Mucosa of rectum (tissue), 2 donors: ENCODE measurements around the gene CMC4.

Experiments
- H3K27ac ChIP-seq, 2 donors: one replicate each; pipeline ENCODE4 v1.7.0; 2013; ENCODE audit warnings: inconsistent platforms in 2 of 2, low read depth in 2 of 2, low read length in 2 of 2
- H3K27me3 ChIP-seq, 2 donors: one replicate each; pipeline ENCODE4 v1.7.0; 2013; ENCODE audit warnings: low read length in 2 of 2; ENCODE audit not compliant: control insufficient read depth in 2 of 2, insufficient read depth in 2 of 2
- H3K36me3 ChIP-seq, 2 donors: one replicate each; pipeline ENCODE4 v1.7.0; 2013; ENCODE audit warnings: low read length in 2 of 2; ENCODE audit not compliant: control insufficient read depth in 2 of 2, insufficient read depth in 2 of 2
- H3K4me1 ChIP-seq, 2 donors: one replicate each; pipeline ENCODE4 v1.7.0; 2013; ENCODE audit warnings: low read length in 2 of 2, mild to moderate bottlenecking in 1 of 2; ENCODE audit not compliant: control insufficient read depth in 2 of 2, insufficient read depth in 2 of 2
- H3K4me3 ChIP-seq, 2 donors: one replicate each; pipeline ENCODE4 v1.7.0; 2013; ENCODE audit warnings: low read length in 2 of 2
- H3K9ac ChIP-seq, 2 donors: one replicate each; pipeline ENCODE4 v1.7.0; 2013; ENCODE audit warnings: low read length in 2 of 2, low read depth in 1 of 2, mild to moderate bottlenecking in 1 of 2
- H3K9me3 ChIP-seq, 2 donors: one replicate each; pipeline ENCODE4 v1.7.0; 2013; ENCODE audit warnings: low read length in 2 of 2; ENCODE audit not compliant: control insufficient read depth in 2 of 2
- donor health status: healthy.
- donor health status: Normal muscosa, but diverticular disease.

The CMC4 gene

DNA sequence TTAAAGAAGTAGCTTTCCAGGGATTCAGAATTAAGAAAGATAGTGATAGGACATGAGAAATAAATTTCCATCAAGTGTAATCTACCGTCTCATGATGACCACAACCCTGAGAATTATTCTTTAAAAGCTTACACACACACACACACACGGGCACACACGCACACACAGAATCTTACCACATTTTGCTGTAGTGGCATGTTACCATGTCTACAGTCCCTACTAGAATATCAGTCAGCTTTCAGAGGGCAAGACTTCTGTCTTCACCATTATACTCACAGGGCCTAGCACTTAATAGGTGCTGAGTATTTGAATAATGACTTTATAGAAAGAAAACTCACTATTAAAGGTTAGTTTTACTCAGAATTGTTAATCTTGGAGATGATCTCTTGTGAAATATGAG lies 15.4 kb downstream of the CMC4 start:
- Histone ChIP-seq H3K9me3 (no peaks in the 10 kb centered on the region), H3K9ac (no peak overlapping the region), H3K4me1 (peaks cover 0 to 2% of the 10 kb centered on the region in 2 donors), H3K27ac (no peak overlapping the region), H3K36me3 (peaks cover 0 to 3% of the 10 kb centered on the region in 2 donors), H3K4me3 (no peak overlapping the region), H3K27me3 (no peaks in the 10 kb centered on the region)

DNA sequence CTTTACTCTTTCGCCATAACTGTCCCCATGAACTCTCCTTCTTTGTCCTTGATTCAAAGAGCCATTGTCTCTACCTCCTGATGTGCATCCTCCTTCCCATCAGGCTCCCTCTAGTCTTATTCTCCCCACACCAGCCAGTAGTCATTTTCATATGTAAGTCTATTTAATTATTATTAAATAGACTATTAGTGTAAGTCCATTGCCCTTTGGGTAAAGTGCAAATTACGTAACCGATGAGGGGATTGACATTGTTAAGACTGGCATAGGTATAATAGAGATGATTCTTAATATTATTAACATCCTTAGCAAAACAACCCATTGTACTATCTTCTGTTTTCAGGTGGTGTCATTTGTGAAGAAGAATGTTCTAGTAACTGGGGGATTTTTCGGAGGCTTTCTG lies 16.7 kb downstream of the CMC4 start:
- H3K9ac ChIP-seq: no peak overlapping the region
- H3K9me3 ChIP-seq: no peaks in the 10 kb centered on the region
- H3K4me3 ChIP-seq: no peak overlapping the region
- H3K27me3 ChIP-seq: no peaks in the 10 kb centered on the region
- H3K4me1 ChIP-seq: peaks cover 0 to 2% of the 10 kb centered on the region in 2 donors
- H3K36me3 ChIP-seq: peaks cover 0 to 3% of the 10 kb centered on the region in 2 donors
- H3K27ac ChIP-seq: no peak overlapping the region

DNA sequence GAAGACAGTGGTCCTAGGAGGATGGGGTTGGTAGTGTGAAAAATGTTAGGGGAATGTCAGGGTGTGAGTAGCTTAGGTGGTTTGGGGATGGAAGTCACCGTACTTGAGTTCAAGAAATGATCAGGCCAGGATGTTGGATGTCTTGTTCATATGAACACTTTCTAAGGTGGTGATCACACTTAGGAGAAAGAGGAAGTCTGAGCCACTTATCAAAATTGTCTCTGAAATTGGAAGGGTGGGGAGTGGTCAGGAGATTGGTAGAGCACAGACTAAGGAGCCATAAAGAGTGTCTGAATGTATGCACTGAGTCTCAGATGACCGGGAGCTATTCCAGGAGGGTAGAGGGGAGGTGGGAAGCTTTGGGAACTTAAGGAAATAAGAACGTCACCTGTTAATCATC lies 17.3 kb downstream of the CMC4 start:
- H3K9me3 ChIP-seq: no peaks in the 10 kb centered on the region
- no peak overlapping the region for H3K4me3 ChIP-seq
- no peak overlapping the region for H3K27ac ChIP-seq
- peaks cover 0 to 2% of the 10 kb centered on the region in 2 donors for H3K4me1 ChIP-seq
- H3K9ac ChIP-seq: no peak overlapping the region
- no peaks in the 10 kb centered on the region for H3K27me3 ChIP-seq
- peaks cover 0 to 3% of the 10 kb centered on the region in 2 donors for H3K36me3 ChIP-seq

DNA sequence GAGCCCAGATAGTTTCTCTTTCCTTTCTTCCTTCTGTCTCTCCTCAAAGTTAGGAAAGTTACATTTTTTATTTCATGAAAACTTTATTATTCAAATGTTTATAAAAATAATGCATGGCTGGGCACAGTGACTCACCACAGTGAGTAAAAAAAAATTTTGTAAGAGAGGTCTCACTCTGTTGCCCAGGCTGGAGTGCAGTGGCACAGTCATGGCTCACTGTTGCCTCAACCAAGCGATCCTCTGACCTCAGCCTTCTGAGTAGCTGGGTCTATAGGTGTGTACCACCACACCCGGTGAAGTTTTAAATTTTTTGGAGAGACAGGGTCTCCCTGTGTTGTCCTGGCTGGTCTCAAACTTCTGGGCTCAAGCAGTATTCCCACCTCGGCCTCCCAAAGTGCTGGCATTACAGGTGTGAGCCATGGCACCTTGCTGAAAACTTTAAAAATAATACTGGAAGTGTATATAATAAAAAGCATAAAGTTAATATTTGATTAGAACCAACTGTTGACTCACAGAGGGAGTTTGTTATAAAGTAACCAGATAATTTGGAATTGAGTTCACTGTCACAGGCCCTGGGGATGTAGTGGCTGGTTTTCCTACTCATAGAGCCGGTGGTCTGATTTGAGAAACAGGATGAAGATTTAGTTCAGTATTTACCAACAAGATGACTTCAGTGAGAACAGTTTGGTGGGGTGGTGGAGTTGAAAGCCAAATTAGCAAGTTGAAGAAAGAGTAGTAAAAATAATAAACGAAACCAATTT lies 18.0 kb downstream of the CMC4 start:
- Histone ChIP-seq H3K27me3 (no peaks in the 10 kb centered on the region), H3K4me3 (no peak overlapping the region), H3K4me1 (peaks cover 0 to 2% of the 10 kb centered on the region in 2 donors), H3K9ac (no peak overlapping the region), H3K36me3 (peaks cover 0 to 3% of the 10 kb centered on the region in 2 donors), H3K27ac (no peak overlapping the region), H3K9me3 (no peaks in the 10 kb centered on the region)

DNA sequence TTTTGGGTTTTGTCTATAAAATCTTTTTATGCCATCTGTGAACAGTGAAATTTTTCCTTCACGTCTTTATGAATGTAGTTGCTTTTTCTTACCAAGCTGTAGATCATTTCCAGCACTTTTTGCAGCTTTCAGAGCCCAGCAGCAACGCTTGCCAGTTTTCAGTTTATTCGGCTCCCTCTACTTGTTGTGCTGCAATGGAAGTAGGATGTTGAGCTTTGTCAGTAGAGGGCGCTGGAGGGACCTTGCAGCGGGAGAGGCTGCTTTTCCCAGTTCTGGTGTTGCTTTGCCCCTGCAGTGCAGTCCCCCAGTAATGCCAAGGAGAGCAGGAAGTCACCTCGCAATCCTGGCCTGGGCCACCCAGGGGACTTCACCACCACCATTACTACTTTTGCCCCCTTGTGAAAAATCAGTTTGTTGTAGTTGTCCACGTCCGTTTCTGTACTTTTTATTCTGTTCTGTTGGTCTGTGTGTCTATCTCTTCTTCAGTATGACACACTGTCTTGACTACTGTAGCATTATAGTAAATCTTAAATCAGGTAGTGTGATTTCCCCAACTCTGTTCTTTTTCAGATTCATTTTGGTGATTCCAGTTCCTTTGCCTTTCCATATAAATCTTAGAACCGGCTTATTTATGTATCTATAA lies 21.8 kb downstream of the CMC4 start:
- Histone ChIP-seq H3K36me3 (peaks cover 0 to 3% of the 10 kb centered on the region in 2 donors), H3K27ac (no peak overlapping the region), H3K27me3 (no peaks in the 10 kb centered on the region), H3K4me3 (no peak overlapping the region), H3K9me3 (no peaks in the 10 kb centered on the region), H3K4me1 (no peaks in the 10 kb centered on the region), H3K9ac (no peak overlapping the region)

DNA sequence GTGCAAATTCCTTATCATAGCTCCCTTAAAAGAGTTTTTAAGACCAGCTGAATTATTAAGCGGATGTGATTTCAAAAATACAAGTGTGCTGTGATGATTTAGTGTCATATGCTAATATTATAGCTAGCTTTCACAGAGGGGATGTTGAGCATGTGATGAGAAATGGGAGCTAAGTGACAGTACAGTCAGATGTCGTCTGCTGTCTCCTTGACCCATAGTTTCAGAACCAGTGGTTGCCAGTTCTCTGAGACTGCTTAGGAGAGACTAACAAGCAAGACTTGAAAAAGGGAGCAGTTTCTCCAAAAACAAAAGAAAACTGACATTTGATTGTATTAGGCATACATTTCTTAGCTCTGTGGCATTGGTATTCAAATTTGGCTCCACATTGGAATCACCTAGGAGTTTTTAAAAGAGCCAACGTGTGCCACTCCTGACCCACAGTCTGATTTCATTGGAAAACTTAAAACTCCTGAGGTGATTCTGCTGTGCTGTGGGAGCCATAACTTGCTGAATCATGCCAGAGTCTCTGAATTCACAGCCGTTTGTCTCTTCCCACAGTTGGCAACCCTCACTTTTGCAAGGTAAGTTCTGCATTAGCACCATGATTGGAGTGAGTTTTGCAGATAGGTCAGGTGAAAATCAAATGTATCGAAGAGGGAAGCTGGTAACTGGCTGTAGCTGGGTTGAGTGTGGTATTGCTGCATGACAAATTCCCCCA lies 24.0 kb downstream of the CMC4 start:
- Histone ChIP-seq H3K9ac (no peak overlapping the region), H3K4me3 (no peak overlapping the region), H3K27ac (no peak overlapping the region), H3K27me3 (no peaks in the 10 kb centered on the region), H3K4me1 (no peaks in the 10 kb centered on the region), H3K9me3 (no peaks in the 10 kb centered on the region), H3K36me3 (peaks cover 0 to 3% of the 10 kb centered on the region in 2 donors)

GRCh38 chrX:155046129-155046810 lies 24.7 kb downstream of the CMC4 start:
- Histone ChIP-seq H3K9me3 (no peaks in the 10 kb centered on the region), H3K9ac (no peak overlapping the region), H3K4me3 (no peak overlapping the region), H3K36me3 (no peaks in the 10 kb centered on the region), H3K27ac (no peak overlapping the region), H3K4me1 (no peaks in the 10 kb centered on the region), H3K27me3 (no peaks in the 10 kb centered on the region)

GRCh38 chrX:155035688-155036087 lies 35.2 kb downstream of the CMC4 start:
- H3K27ac ChIP-seq: no peak overlapping the region
- H3K9ac ChIP-seq: no peak overlapping the region
- H3K36me3 ChIP-seq: peaks cover 0 to 6% of the 10 kb centered on the region in 2 donors
- no peaks in the 10 kb centered on the region for H3K27me3 ChIP-seq
- H3K9me3 ChIP-seq: peaks cover 0 to 4% of the 10 kb centered on the region in 2 donors
- no peak overlapping the region for H3K4me3 ChIP-seq
- H3K4me1 ChIP-seq: no peaks in the 10 kb centered on the region

DNA sequence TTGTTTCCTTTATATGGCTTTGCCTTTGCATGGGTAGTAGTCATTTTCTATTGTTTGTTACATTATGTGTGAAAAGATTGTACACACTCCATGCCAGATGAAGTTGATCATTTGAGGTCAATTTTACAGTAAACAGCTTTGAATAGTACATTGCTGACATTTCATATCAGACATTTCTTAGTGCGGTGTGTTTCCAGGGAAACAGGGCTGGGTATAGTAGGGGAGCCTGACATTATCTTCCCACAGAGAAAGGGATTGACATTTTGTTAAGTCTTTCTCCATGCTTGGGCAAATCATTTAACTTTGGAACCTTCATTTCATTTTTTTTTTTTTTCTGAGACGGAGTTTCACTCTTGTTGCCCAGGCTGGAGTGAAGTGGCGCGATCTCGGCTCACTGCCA lies 39.3 kb downstream of the CMC4 start:
- H3K9me3 ChIP-seq: peaks cover 0 to 4% of the 10 kb centered on the region in 2 donors
- H3K4me1 ChIP-seq: peaks cover 0 to 6% of the 10 kb centered on the region in 2 donors
- no peak overlapping the region for H3K27ac ChIP-seq
- H3K4me3 ChIP-seq: no peak overlapping the region
- no peaks in the 10 kb centered on the region for H3K27me3 ChIP-seq
- no peak overlapping the region for H3K9ac ChIP-seq
- H3K36me3 ChIP-seq: peaks cover 0 to 6% of the 10 kb centered on the region in 2 donors
